SK-N-MC (cell line): ENCODE measurements around the gene ZNF484.

ENCODE experiments used
- EZH2 ChIP-seq: fragments of 200-600 bp; sonication (generic); IDR thresholded peaks from one replicate; pipeline ENCODE4 v1.6.1; 2017; ENCODE audit warnings: antibody characterized with exemption
- POLR2AphosphoS5 ChIP-seq: IDR thresholded peaks from 2 replicates; pipeline ENCODE4 v1.6.1; 2012; ENCODE audit warnings: mild to moderate bottlenecking, low read depth, low read length, borderline replicate concordance

DNA sequence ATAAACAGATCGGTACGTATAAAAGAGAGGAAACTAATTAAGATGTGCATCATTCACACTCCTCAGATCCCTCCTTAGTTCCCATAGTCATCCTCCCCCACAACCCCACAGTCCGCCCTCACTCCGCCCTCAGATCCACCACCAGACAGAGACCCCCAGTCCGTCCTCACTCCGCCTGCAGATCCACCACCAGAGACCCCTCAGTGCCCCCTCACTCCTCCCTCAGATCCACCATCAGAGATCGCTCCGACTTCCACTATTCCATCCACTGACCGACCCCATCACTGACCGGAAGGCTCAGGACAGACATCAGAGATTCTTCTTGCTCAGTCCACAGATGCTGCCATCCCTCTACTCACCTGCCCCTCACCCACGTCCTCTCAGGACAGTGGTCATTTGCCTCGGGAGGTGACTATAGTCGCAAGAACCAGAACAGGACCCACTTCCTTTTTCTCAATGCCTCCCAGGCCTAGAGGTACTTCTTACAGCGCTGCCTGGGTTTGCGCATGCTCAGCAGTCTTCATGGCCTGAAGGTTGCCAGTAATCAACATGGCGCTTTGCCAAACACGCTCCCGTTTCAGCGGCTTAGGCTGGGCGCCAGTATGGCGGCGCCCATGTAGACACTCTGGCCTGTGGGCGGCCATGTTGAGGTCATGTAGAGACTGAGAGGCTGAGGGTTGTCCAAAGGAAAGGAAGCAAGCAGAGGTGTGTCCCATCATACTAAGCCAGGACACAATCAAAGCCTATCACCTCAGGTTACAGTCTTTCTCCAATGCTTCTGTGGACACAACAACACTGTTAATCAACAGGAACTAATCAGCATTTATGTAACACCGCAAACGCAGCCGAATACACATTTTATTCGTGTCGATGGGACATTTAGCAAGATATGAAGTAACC lies at the start of gene ZNF484:
- TF ChIP-seq EZH2 (no peak), POLR2AphosphoS5 (peak; percentile 86)
